Stimulated activated naive CD4-positive, alpha-beta T cell (primary cell): ENCODE data around the gene RPS6KA1.

Source experiments
- DNase-seq, 6 experiments: peaks; one replicate each; lab custom pipeline; 2025; lab: John Stamatoyannopoulos, UW

Gene RPS6KA1

GRCh38 chr1:26531651-26532131, 2.1 kb downstream of the RPS6KA1 start:
- DNase-seq, result no peak

GRCh38 chr1:26533951-26534509, 4.5 kb downstream of the RPS6KA1 start:
- DNase-seq, result no peak

- DNase-seq, result no peak
These were observed 5.6 kb downstream of the RPS6KA1 start for GRCh38 chr1:26535201-26535600.

GRCh38 chr1:26536081-26536480, 6.5 kb downstream of the RPS6KA1 start:
- no peak for DNase-seq

GRCh38 chr1:26536521-26536920, 7.0 kb downstream of the RPS6KA1 start:
- DNase-seq, result no peak

DNA sequence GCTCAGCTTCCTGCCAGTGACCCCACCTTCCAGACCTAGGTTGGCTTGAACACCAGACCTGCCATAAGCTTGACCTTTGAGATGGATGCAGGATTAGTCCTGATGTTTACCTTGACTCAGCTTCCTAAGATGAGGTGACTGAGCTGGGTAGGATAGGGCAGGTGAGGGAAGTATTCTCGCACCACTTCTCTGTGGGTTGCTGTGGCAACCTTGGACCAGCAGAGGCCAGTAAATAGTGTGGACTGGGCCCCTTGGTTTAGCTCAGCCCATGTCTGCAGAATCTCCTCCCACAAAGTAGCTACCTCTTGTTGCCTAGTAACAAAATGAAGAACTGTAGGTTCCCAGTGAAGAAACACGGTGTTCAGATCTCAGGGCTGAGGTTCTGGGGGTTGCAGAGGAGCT, 8.4 kb downstream of the RPS6KA1 start:
- no peak for DNase-seq

DNA sequence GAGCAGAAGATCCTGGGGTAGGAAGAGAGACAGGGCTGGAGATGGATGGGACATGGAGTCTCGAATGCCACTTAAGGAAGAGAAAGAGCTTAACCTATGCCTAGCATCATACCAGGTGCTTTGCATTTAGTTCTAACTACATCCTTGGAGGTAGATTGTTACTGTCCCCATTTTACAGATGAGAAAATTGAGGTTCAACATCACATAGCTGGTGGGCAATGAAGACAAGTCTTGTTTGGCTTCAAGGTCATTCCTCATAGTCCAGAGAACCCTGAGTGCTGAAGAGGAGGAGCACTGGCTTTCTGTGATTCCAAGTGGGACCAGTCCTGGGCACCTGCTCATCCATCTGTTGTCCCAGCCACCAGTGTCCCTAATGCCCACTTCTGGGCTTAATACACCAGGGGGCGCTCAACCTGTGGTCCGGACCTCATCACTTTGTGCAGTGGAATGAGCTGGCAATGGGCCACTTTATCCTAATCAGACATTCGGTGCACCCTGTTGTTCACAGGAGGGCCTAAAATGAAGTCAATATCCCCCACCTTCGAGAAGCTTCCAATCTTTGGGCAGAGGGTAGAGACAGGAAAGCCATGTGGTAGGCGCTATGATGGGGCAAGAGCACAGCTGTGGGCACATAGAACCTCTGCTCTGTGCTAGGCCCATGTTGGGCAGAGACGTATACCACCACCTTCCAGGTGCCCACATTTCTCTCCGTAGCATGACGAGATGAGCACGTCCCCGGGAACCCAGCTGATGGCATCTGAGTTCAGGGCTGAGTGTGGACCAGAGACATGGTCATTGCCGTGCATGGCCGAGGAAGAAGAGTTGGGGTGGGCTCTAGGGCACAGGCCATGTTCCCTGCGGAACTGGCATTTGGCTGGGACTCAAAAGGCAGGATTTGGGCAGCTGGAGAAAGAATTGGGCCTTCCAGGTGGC, 9.2 kb downstream of the RPS6KA1 start:
- peak in 2 of 6 experiments; percentile 13 to 14 for DNase-seq

DNA sequence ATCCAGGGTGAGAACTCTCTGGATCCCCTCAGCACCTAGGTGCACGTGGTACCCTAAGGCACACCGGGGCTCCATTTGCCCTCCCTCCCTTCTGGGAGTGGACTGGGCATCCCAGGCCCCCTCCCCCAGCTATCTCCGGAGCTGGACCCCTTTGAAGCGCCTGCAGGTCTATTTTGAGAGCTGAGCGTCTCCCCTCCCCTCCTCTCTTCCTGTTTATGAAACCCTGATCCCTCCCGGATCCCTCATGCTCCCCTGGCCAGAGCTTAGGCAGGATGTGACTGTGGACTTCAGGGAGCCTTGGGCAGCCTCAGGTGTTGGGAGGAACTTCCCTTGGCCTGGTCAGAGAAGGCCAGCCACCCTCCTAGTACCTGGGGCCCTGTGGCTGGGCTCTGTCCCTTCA, 10.2 kb downstream of the RPS6KA1 start:
- no peak for DNase-seq

DNA sequence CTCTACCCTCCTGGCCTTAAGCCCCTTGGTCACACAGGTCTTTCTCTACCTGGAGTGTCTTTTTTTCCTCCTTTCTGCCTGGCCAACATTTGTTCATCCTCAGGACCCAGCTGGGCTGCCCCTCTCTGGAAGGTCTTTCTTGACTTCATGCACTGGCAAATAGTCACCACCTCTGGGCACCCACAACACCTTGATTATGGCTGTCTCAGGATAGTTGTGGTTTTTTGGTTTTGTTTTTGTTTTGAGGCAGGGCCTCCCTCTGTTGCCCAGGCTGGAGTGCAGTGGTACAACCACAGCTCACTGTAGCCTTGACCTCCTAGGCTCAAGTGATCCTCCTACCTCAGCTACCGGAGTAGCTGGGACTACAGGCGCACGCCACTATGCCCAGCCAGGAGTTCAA, 10.8 kb downstream of the RPS6KA1 start:
- no peak for DNase-seq

- DNase-seq, result no peak
These were observed 11.9 kb downstream of the RPS6KA1 start for GRCh38 chr1:26541431-26541815.

DNA sequence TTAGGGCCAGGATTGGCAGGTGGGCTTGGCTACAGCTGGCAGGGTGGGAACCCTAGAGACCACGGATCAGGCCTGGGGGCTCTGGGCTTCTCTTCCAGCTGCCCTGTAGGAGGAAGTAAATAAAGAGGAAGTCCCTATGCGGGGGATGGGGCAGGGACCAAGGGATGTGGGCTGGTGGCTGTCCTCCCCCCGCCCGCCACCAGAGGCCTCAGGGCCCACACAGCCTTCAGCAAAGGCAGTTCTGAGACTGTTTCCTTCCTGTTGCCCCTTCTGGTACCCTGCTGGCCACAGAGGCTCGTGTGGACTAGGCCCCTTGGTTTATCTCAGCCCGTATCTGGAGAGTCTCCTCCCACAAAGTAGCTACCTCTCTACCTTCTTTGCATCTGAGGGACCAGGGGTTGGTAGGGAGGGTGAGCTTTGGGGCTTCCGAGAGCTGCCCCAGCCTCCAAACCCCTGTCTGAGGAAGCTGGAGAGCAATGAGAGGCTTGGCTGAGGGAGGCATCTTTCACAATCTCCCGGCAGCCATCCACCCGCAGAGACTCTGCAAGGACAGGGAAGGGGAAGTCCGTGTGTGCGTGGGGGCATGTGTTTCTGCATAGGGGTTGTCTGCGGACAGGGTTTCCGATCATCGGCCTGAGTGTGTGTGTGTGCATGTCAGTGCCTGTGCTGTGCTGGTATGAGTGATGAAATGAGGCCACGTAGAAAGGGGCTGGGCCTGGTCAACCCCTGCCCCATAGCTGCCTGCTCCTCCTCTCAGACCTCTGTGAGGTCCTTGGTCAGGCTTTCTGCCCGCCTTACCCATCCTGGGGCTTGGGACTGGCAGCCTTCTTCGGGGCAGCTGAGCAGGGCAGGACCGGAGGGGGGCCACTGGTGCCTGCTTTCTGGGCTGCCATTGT, 12.5 kb downstream of the RPS6KA1 start:
- peak; percentile 8 to 65 (median 54) for DNase-seq

- no peak for DNase-seq
These were observed 13.3 kb downstream of the RPS6KA1 start for GRCh38 chr1:26542771-26543451.

GRCh38 chr1:26543462-26543861, 13.9 kb downstream of the RPS6KA1 start:
- DNase-seq, result no peak

GRCh38 chr1:26544126-26544525, 14.6 kb downstream of the RPS6KA1 start:
- DNase-seq, result no peak

GRCh38 chr1:26545969-26546323, 16.4 kb downstream of the RPS6KA1 start:
- no peak for DNase-seq

DNA sequence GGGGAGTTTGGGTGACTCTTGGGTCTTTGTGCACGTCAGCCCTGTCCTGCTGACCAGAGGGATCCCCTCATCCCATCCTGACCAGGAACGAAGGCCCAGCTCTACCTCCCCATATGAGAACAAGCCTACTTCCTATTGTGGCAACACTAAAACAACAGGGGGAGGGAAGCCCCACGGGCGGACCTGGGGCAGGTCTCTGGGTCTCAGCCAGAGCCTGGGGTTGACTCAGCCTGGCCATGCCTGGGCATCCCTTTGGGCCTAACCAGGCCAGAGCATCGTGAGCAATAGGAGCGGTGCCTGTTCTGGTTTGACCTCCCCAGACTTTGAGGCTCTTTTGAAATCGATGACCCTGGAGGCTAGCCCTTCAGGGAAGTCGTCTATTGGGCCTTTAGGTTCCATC, 16.8 kb downstream of the RPS6KA1 start:
- no peak for DNase-seq

GRCh38 chr1:26546819-26547218, 17.3 kb downstream of the RPS6KA1 start:
- DNase-seq, result no peak

DNA sequence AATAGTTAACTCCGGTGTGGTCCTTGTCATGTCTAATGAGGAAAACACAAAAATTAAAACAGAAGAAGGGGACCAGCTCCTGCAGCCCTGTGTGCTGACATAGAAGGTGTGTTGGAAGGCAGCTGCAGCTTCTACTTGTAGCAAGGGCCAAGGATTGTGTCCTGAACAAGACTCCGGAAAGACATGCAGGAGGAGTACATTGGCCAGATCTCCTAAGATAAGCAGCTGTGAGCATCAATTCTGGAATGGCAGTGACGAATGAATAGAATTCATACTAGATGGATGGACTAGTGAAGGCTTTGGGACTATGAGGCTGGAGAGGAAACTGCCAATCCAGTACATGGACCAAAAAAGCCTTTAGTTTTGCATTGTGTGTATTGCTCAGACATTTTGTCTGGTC, 19.3 kb downstream of the RPS6KA1 start:
- DNase-seq, result no peak

DNA sequence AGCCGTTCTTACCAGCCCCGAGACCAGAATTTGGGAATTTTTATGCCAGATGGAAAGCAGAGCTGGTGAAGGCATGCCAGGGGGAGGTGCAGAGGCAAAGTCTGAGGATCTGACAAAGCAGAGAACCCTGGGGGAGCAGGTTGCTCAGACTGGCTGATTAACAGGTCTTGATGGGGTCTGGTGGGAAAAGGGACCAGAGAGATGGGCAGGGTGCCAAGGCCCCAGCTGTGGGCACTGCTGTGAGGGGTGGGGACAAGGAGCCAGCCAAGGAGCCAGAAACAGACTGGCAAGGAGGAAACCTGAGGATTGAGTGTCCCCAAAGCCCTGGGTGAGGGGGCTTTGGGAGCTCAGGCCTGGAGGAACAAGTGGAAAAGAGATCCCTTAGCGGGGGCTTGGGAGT, 21.4 kb downstream of the RPS6KA1 start:
- no peak for DNase-seq

DNA sequence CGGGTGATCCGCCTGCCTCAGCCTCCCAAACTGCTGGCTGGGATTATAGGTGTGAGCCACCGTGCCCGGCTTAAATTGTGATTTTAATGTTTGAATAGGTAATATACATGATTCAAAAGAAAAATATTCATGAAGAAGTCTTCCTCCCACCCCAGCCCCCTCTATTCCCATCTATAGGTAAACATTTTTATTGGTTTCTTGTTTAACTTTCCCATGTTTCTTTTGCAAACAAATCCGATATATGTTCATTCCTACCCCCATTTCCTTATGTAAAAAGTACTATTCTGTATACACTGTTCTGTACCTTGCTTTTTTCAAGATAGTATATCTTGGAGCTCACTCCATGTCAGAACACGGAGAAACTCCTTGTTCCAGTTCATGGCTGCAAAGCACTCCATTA, 23.2 kb downstream of the RPS6KA1 start:
- no peak for DNase-seq

- DNase-seq, result no peak
These were observed 24.6 kb downstream of the RPS6KA1 start for GRCh38 chr1:26553942-26554682.
